DMS 273 (cell line): ENCODE data around the gene CCDC197.

Experiments
- DNase-seq: peaks from one replicate; lab custom pipeline; 2025; ENCODE audit not compliant: unreplicated experiment; lab: John Stamatoyannopoulos, UW

Gene CCDC197

DNA sequence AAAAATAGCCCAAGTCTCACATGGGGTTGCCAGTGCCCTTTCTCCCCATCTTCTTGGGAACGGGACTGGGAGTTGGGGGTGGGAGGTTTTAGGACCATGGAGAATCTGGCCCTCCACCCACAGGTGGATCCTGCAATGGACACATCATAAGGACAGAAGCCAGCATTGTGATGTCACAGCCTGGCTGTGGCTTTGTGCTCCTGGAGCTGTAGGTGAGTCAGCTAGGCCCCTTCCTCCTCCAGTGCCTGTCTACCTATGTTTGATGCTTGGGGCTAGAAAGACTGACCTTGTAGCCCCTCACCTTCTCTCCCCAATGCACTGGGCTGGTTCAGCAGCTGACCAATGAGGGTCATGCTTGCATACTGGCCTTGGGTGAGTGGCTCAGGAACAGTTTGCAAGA is at the start of gene CCDC197:
Gene CCDC197, plus strand, starts transcription at position 220 of the 400 bp plus-strand sequence. CDS start 831 bp downstream, outside the sequence.
- no peak for DNase-seq

GRCh38 chr14:93949511-93950075 is 47.5 kb upstream of the CCDC197 start:
- no peak for DNase-seq

GRCh38 chr14:93950948-93951634 is 46.0 kb upstream of the CCDC197 start:
- no peak for DNase-seq

DNA sequence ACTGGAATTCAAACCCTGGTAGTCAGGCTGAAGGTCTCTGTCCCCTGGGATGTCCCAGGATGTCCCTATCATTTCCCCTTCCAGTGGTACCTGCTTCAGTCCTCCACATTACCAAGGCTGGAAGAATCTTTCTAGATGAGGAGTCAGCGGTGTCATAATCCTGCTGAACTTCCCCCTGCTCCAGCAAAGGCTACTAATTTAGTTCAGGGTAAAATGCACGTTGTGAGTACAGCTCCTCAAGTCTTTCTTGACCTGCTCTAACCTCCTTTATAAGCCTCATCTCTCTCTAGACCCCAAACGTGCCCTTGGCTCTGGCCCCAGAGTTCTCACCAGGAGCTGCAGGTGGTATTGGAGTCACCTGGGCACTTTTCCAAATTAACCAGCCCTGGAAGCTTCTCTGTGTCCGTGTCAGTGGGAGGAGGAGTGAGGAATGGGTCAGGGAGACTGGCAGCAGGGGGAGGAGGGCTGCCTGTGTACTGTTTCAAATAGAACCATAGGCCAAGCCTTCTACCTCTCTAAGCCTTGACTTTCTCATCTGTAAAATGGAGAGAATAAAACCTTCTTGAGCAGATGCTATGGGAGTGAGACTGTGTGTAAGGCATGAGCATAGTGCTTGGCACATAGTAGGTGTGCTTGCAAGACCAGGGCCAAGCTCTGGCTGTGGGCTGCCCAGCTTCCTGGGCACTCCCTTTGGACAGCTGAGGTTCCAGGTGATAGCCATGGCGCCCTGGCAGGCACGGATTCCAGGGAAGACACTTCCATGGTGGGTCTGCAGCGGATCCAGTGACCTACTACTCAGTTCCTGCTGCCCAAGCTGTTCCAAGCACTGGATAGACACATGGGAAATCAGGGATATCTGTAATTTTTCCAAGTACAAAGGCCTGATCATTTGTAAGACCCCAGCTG is 45.2 kb upstream of the CCDC197 start:
- DNase-seq = peak; percentile 22

- no peak for DNase-seq
These were observed 44.3 kb upstream of the CCDC197 start for GRCh38 chr14:93952829-93953228.

DNA sequence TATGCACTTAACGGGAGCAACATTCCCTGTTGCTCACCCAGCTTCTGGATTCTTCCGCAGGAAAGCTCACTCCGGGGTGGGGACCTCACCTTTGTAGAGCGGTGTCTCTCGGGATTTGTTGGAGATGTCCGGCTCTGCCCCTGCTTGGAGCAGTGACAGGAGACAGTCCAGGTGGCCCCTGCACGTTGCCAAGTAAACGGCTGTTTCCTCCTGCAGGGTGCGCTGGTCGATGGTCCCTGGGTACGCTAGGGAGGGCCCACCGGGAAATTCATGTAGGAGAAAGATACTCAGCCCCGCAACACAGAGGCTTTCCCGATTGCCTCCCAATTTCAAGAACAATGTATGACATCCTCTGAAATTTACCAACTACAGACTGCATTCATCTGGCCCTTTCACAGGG is 43.8 kb upstream of the CCDC197 start:
- DNase-seq = peak; percentile 18

DNA sequence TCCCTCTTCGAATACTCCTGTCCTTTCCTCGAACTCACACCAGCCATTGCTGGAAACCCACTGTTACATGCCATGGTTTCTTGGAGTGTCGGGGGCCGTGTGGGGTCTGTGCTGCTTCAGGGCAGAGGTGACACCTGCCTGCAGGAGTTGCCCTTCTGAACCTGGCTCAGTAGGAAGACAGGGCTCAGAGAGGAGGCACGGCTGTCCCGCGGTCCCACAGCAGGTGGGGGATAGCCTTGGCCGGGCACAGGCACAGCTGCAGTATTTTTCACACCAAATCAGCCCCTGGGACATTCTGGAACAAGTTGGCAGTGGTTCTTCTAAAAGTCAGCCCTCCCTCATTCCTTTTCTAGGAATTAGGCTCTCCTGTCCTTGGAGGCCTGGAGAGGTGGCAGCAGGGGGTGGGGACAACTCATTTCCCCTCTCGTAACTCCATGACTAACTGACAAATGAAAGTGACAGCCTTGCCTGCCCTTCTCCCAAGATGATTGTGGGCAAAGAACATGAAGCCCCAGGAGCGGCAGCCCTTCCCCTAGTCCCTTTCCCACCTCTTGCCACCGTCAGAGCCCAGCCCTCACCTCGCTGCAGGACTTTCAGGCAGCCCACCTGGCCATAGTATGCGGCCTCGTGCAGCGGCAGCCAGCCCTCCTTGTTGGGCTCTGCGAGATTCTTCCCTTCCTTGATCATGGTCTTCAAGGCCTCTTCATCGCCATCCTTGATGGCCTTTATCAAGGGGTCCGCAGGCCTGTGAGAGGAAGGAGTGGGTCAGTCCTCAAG is 43.2 kb upstream of the CCDC197 start:
- no peak for DNase-seq

GRCh38 chr14:93954516-93954830 is 42.6 kb upstream of the CCDC197 start:
- no peak for DNase-seq

GRCh38 chr14:93954900-93955849 is 41.9 kb upstream of the CCDC197 start:
- DNase-seq = no peak

DNA sequence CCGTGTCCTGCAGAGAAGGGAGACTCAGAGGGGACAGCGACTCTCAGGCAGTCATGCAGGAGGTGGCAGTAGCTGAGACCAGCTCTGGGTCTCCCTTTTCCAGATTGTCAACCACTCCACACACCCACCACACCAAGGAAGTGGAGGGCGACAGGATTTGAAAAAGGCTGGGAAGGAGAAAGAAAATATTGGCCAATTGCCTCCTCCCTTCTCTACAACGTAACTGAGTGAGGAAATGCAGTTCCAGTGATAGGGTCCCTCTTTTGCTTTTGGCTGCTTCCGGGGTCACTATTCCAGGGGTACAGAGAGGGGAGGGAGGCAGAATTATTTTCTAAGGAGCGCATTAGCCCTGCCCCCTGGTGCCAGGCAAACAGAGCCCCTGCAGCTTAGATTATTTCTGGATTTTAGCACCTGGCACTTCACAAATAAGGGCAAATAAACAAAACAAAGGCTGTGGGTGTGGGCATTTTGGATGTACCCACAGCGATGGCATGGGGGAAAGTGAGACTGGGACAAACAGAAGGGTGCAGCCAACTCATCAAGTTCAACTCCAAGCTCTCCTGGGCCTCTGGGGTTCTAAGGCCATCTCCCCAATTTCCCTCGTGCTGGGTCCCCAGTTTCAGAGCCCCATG is 41.1 kb upstream of the CCDC197 start:
- DNase-seq = no peak

DNA sequence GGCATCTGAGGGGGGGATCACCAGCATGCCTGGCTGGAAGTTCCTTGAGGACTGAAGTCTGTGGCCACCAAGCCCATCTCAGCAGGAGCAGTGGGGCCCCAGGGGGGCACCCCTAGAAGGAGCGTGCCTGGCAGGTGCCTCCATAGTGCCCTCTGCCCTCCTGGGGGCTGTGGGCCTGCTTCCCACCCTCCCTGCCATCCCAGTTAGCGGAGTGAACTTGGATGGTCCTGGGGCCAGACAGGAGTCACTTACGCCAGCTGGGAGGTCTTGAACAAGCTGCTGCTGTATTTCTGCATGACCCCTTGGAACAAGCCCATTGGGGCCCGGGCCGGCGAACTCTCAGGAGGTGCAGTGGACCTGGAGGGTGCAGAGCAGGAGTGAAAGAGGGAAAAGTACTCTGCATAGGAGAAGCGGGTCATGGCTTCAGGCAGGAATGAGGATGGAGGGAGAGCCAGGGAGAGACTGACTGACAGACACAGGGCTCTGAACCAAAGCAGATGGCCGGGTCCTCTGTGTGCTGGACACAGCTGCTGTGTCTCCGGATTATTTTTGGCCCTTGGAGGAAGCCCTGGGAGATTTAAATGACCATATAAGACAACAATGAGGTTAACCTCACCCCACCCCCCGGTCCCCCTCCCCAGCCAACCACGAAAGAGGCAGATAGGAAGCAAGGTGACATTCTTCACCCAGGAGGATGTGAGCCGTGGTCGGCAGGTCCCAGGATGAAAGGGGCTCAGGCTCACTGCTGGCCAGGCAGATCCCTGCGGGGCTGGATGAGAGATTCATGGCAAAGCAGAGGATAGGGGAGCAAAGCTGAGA is 40.4 kb upstream of the CCDC197 start:
- DNase-seq = peak; percentile 17

GRCh38 chr14:93957333-93957710 is 39.8 kb upstream of the CCDC197 start:
- no peak for DNase-seq

DNA sequence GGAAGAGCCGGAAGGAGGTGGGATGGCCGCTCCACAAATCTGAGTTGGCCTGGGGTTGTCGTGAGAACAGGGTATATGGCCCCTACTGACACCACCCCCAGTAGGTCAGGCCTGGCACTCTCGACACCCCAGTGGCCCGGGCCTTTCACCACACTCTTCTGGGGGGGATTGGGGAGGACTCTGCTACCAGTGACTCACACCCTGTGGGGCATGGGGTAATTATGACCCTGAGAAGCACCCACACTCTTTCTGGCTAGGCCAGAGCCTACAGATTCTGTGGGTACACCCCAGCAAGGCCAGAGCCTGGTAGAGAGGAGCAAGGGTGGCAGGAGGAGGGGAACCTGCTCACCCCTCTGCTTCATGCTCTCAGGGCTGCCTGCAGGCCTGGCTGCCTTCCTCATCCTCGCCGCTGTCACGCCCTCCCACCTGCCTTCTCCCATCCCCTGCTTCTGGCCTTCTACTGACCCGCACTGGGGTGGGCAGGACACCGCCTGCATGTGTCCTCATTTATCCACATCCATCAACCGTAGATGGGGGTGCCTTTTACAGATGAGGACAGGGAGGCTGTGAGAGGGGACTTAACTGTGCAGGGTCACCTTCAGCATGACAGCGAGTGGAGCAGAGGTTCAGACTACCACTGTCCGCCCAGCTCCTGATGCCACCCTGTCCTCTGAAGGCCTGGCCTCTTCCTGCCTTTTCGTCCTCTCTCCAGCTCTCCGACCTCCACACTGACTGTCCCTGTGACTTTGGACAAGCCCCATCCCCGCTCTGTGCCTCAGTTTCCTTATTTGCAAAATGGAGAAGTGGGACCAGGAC is 39.1 kb upstream of the CCDC197 start:
- no peak for DNase-seq

DNA sequence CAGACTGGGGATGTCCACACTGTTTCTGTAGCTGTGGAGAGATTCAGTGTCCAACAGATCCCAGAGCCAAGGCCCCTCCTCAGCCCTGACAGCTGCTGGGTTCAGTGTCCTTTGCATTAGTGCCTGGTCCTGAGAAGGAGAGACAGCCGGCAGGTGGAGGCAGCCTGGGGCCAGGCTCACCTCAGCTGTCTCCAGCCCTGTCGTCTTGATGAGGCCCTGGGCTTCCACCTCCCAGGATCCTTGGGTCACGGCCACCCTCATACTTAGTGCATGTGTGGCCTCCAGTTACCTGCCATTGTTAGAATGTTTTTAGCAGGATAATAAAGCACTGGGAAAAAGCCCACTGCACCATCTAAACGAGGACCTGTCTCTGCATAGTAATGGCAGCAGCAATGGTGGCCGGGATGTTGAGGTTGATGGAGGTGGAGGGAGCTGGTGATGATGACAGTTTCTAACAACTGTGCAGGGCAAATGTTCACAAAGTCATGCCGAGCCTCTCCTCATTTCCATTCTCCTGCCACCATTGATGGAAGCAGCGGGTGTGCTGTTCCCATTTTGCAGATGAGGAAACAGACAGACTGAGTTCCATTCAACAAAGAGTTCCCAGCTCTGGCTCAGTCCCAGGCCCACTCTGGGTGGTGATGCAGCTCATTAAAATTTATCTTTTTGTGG is 38.4 kb upstream of the CCDC197 start:
- no peak for DNase-seq

GRCh38 chr14:93959239-93960107 is 37.6 kb upstream of the CCDC197 start:
- peak; percentile 26 for DNase-seq

- DNase-seq = no peak
These were observed 37.0 kb upstream of the CCDC197 start for GRCh38 chr14:93960108-93960475.
